HuH-7.5 (cell line): ENCODE results near the gene BPIFB6.
"Not testable (repeated sequence)": the region's sequence is repeated elsewhere in the genome, so short reads cannot be mapped to it uniquely, and the experiment has no call there.

Experiments used
- DNase-seq: peaks from one replicate; pipeline ENCODE4 v3.0.0; 2011; ENCODE audit warnings: low spot score

BPIFB6 gene

GRCh38 chr20:33027769-33028751 lies 3.4 kb upstream of the BPIFB6 start:
- DNase-seq = no peak

GRCh38 chr20:33028875-33029274 lies 2.6 kb upstream of the BPIFB6 start:
- no peak for DNase-seq

DNA sequence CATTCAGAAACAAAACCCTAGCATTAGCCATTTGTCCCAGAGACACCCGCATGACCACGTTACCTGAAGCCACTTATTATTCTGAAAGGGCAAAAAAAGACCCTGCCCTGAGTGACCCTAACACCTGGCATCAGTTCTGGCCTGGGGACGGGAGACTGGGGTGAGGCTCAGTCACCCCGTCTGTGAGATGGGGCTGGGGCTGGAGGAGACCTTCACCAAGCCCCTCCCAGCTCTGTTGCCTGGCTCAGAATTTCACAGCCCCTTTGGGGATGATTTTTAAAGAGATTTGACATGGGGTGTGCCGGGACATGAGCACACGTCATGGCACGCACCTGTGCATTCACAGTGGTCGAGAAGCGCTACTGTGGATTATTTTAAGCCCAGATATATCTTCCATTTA lies 1.4 kb upstream of the BPIFB6 start:
- DNase-seq = no peak

- DNase-seq = no peak
Measured at GRCh38 chr20:33030569-33030968, 879 bp upstream of the BPIFB6 start.

DNA sequence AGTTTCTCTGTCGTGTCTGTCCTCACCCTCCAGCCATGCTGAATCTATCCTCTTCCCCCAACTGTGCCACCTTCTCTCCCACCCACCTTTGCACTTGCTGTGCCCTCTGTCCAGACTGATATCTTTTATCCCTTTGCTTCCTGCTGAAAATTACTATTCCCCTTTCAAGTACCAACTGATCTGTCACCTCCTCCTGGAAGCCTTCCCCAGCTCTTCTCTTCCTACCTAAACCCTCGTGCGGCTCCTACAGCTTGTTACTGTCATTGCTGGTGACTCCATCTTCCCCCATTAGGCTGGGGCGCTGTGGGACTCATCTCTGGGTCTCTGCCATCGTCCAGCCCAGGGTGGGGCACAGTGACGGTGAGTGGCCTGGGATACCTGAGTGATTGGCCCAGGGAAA lies 1.1 kb downstream of the BPIFB6 start:
- no peak for DNase-seq

GRCh38 chr20:33033381-33033780 lies 1.9 kb downstream of the BPIFB6 start:
- no peak for DNase-seq

GRCh38 chr20:33034115-33034514 lies 2.7 kb downstream of the BPIFB6 start:
- DNase-seq = no peak

DNA sequence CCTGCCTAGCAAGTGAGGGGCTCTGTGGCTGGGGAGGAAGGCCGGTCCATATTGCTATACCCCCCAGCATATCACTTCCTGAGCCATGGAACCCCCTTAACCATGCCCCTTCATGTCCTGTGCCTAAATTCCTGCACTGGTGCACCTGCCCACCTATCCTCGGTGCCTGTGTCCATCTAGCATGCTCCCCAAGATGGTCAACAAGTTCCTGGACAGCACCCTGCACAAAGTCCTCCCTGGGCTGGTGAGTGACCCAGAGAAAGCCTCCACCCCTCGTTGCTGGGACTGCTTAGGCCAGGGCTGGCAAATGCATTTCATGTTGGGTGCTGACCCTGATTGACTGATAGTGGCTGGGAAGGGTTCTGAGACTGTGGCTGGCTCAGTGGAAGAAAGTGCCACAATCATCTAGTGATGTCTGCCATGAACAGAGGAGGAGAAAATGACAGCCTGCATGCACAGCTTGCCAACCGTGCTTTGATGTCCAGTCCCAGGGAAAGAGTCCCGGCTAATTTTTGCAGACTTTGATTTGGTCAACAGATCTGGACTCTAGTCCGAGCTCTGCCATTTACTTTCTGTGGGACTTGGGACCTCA lies 3.5 kb downstream of the BPIFB6 start:
- DNase-seq = no peak

DNA sequence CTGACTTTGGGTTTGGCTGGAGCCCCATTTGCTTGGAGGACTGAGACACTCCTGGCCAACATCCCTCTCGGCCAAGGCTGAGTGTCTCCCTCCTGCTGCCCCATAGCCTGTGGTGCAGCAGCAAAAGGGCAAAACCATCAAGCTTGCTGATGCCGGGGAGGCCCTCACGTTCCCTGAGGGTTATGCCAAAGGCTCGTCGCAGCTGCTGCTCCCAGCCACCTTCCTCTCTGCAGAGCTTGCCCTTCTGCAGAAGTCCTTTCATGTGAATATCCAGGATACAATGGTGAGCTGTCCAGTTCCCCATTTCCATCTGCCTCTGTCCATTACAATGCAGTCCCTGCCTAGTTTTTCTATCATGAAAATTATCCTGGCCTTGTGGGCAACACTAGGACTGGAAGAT lies 6.0 kb downstream of the BPIFB6 start:
- no peak for DNase-seq

DNA sequence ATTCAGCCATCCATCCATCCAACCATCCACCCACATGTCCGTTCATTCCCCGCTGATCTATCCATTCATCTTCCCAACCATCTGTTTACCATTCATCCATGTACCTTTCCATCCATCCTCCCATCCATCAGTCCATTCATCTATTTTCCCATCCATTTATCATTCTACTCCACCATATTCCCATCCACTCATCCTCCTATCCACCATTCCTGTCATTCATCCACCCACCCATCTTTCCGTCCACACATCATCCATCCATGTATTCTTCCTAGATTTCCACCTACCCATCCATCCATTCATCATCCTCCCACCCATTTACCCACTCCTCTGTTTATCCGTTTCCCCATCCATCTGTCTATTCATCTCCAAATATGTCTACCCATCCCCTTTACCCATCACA lies 6.8 kb downstream of the BPIFB6 start:
- no peak for DNase-seq

GRCh38 chr20:33042430-33042829 lies 11.0 kb downstream of the BPIFB6 start:
- DNase-seq = no peak

DNA sequence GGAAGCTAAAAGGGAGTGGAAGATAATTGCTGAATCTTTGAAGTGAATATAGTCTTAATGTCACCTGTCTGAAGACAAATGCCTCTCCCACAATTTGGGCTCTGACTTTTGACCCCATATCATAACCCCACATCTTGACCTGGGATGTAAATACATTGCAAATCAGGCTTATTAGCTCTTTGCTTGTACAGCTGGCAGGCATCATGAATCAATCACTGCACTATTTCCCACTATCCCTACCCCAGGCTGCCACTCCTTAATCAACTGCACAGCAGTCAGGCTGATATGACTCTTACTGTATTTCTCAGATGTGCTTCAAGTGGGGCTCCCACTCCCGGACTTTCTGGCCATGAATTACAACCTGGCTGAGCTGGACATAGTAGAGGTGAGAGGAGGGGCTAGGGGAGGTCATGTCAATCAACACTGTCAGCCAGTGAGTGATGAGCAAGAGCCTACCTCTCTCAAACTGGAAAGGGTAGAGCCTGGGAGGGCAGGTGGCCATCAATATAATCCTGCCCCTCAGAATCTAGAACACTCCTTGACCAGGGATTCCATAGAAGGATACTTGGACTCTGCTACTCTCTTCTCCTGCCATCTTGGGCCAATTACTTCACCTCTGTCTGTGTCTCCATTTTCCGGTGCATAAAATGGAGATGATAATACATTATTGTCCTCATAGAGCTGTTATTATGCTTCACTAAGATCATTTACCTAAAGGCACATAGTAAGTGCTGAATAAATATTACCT lies 11.7 kb downstream of the BPIFB6 start:
- no peak for DNase-seq

DNA sequence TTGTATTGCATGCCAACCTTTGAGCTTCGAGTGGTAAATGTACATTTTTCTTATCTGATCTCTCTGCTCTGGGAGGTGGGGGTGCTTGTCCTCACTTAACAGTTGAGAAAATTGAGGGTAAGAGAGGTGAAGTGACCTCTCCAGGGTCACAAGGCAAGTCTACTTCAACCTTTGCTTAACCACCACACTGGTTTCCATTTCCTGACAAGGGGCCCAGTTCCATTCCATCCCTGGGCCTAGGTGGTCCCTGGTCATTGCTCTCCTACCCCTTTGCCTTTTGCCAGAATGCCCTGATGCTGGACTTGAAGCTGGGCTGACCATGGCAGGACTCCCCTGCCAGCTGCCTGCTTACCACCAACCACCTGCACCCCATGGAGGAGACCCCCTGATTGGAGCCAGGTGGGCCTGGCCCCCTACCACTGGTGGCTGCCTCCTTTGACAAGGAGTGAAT lies 12.3 kb downstream of the BPIFB6 start:
- DNase-seq = no peak

DNA sequence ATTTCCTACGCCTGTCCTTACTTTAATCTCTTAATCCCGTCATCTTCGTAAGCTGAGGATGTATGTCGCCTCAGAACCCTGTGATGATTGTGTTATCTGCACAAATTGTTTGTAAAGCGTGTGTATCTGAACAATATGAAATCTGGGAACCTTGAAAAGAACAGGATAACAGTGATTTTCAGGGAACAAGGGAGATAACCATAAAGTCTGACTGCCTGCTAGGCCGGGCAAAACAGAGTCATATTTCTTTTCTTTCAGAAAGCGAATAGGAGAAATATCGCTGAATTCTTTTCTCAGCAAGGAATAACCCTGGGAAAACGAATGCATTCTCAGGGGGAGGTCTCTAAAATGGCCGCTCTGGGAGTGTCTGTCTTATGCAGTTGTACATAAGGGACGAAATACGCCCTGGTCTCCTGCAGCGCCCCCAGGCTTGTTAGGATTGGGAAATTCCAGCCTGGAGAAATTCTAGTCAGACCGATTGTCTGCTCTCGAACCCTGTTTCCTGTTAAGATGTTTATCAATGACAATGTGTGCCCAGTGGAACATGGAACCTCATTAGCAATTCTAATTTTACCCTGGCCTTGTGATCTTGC lies 13.8 kb downstream of the BPIFB6 start:
- not testable (repeated sequence) for DNase-seq

DNA sequence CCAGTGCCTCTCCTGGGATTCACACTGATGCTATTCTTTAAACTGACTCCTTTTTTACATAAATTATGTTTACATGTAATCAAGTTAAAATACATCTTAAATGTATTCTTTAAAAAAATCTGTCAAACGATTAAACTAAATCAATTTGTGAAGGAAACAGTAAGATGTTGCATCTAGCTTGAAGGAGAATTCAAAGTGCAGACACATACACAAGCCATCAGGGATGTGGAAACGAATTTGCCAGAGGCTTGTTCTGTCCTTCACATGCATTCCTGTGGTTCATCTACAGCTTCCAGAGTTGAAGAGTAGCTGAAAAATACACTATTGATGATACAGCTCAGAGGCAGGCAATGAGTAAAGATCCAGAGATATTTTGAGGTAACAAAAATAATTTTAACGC lies 15.0 kb downstream of the BPIFB6 start:
- no peak for DNase-seq

- DNase-seq = no peak
Measured at GRCh38 chr20:33051333-33051732, 19.9 kb downstream of the BPIFB6 start.

GRCh38 chr20:33053291-33054106 lies 22.1 kb downstream of the BPIFB6 start, which contains the start of gene BPIFB3:
TSS of gene BPIFB3 (plus strand) at chr20:33053903. CDS start at chr20:33055436, 1,533 bp downstream.
- DNase-seq = no peak

- no peak for DNase-seq
Measured at GRCh38 chr20:33054381-33054780, 22.9 kb downstream of the BPIFB6 start.

- DNase-seq = no peak
Measured at GRCh38 chr20:33054791-33055190, 23.3 kb downstream of the BPIFB6 start.

GRCh38 chr20:33059136-33059535 lies 27.7 kb downstream of the BPIFB6 start:
- DNase-seq = no peak

- DNase-seq = no peak
Measured at GRCh38 chr20:33059741-33060390, 28.4 kb downstream of the BPIFB6 start.
